B cell (primary cell): ENCODE results near the gene FTH1. TPM values are rescaled to one million over a fixed set of nuclear protein-coding genes. Genes with fewer than 3 reads are reported as not detected.

Experiments used
- ATAC-seq: fragments of 200-7000 bp; cut with Tn5 transposase; one replicate; pipeline ENCODE4 v1.10.0; 2021; ENCODE audit warnings: low read depth, mild to moderate bottlenecking, moderate number of reproducible peaks, moderate library complexity
- CTCF ChIA-PET: fragments of 350-600 bp; sonication (Branson Sonifier 250); formaldehyde crosslinking; loops from one replicate; lab custom pipeline; 2021; ENCODE audit warnings: antibody characterized with exemption, inconsistent platforms; lab: Charles Lee
- POLR2A ChIA-PET: fragments of 350-600 bp; sonication (Branson Sonifier 250); formaldehyde crosslinking; loops from one replicate; lab custom pipeline; 2021; ENCODE audit warnings: antibody characterized with exemption; lab: Charles Lee
- DNase-seq: peaks from one replicate; pipeline ENCODE4 v3.0.0; 2013
- H2AFZ ChIP-seq: 2 replicates; pipeline ENCODE4 v1.6.1; 2012; ENCODE audit warnings: mild to moderate bottlenecking, low read depth, low read length; ENCODE audit not compliant: insufficient read depth, poor library complexity, severe bottlenecking
- H3K27ac ChIP-seq, 2 donors: 1 replicate in 1 of 2; 2 replicates in 1 of 2; pipeline ENCODE4 v1.5.1; 2012 to 2013; ENCODE audit warnings: low read length in 2 of 2, mild to moderate bottlenecking in 2 of 2, moderate library complexity in 1 of 2
- H3K27me3 ChIP-seq, 4 experiments: fragments of 200-600 bp in 1 of 4; sonication (generic) in 1 of 4; replicated peaks in 1 of 4; 1 replicate in 2 of 4; 2 replicates in 2 of 4; pipeline versions ENCODE4 v1.6.1 to v1.7.0; 2013 to 2016; ENCODE audit warnings: low read length in 3 of 4, mild to moderate bottlenecking in 2 of 4, mixed read lengths in 1 of 4, moderate library complexity in 1 of 4; ENCODE audit not compliant: insufficient read depth in 4 of 4, control insufficient read depth in 3 of 4; ENCODE audit errors: control extremely low read depth in 1 of 4
- H3K36me3 ChIP-seq, 2 experiments: replicated peaks in 1 of 2; 1 replicate in 1 of 2; 2 replicates in 1 of 2; pipeline versions ENCODE4 v1.6.1 to v1.7.1; 2013; ENCODE audit warnings: low read length in 1 of 2; ENCODE audit not compliant: insufficient read depth in 2 of 2, control insufficient read depth in 1 of 2; ENCODE audit errors: control extremely low read depth in 1 of 2, extremely low read depth in 1 of 2
- H3K4me1 ChIP-seq, 2 donors: fragments of 200-600 bp in 1 of 2; sonication (generic) in 1 of 2; 1 replicate in 1 of 2; 2 replicates in 1 of 2; pipeline versions ENCODE4 v1.5.1 to v1.6.1; 2013 to 2017; ENCODE audit warnings: low read length in 2 of 2; ENCODE audit not compliant: control insufficient read depth in 2 of 2, insufficient read depth in 2 of 2
- H3K4me2 ChIP-seq: replicated peaks from 2 replicates; pipeline ENCODE3; 2012; ENCODE audit warnings: mild to moderate bottlenecking, low read depth, low read length; ENCODE audit not compliant: poor library complexity, severe bottlenecking
- H3K4me3 ChIP-seq, 5 experiments: fragments of 200-600 bp in 1 of 5; sonication (generic) in 1 of 5; 1 replicate in 3 of 5; 2 replicates in 2 of 5; pipeline versions ENCODE4 v1.5.1 to v1.7.0; 2011 to 2016; ENCODE audit warnings: low read length in 4 of 5, mild to moderate bottlenecking in 4 of 5, low read depth in 2 of 5, control low read depth in 1 of 5, moderate library complexity in 1 of 5; ENCODE audit not compliant: insufficient read depth in 1 of 5; ENCODE audit errors: control extremely low read depth in 1 of 5, extremely low read depth in 1 of 5
- H3K79me2 ChIP-seq: fragments of 200-600 bp; sonication (generic); one replicate; pipeline ENCODE4 v1.6.0; 2016; ENCODE audit warnings: low read length; ENCODE audit not compliant: control insufficient read depth, insufficient read depth
- H3K9ac ChIP-seq: fragments of 200-600 bp; sonication (generic); 2 replicates; pipeline ENCODE4 v1.6.1; 2017; ENCODE audit warnings: mild to moderate bottlenecking, low read length, moderate library complexity
- H3K9me3 ChIP-seq, 3 donors: one replicate each; pipeline versions ENCODE4 v1.6.1 to v1.7.1; 2013; ENCODE audit warnings: low read length in 2 of 3; ENCODE audit not compliant: control insufficient read depth in 2 of 3, insufficient read depth in 1 of 3; ENCODE audit errors: control extremely low read depth in 1 of 3
- H4K20me1 ChIP-seq: 2 replicates; pipeline ENCODE4 v1.6.0; 2012; ENCODE audit warnings: mild to moderate bottlenecking, low read length; ENCODE audit not compliant: insufficient read depth, control insufficient read depth, poor library complexity, severe bottlenecking
- H3K27ac Mint-ChIP-seq: one replicate; pipeline ENCODE4 v1.8.0; 2021; ENCODE audit warnings: mixed read lengths
- H3K27me3 Mint-ChIP-seq: one replicate; pipeline ENCODE4 v1.8.0; 2021; ENCODE audit warnings: mixed read lengths
- H3K4me1 Mint-ChIP-seq: one replicate; pipeline ENCODE4 v1.8.0; 2021; ENCODE audit warnings: mixed read lengths
- H3K4me3 Mint-ChIP-seq: one replicate; pipeline ENCODE4 v1.8.0; 2021; ENCODE audit warnings: mixed read lengths
- H3K9me3 Mint-ChIP-seq: one replicate; pipeline ENCODE4 v1.8.0; 2022; ENCODE audit warnings: mixed read lengths; ENCODE audit not compliant: insufficient read depth
- EZH2 ChIP-seq: IDR thresholded peaks from 2 replicates; pipeline ENCODE4 v1.6.1; 2012; ENCODE audit warnings: borderline replicate concordance, low read depth, mild to moderate bottlenecking, moderate library complexity, low read length; ENCODE audit not compliant: insufficient read depth, poor library complexity, severe bottlenecking
- WGBS: methylation state at CpG from one replicate; pipeline ENCODE4 v1.1.5; 2013; ENCODE audit warnings: missing lambda C conversion rate; ENCODE audit not compliant: insufficient coverage; 5-methylcytosine and 5-hydroxymethylcytosine counted together
- intact Hi-C: fragments of 100-400 bp; cut with micrococcal nuclease; formaldehyde crosslinking; loops from one replicate; pipeline ENCODE4 v1.10.0; 2022
- polyA plus RNA-seq: library from polyadenylated mRNA; depleted of rRNA; stranded (reverse); fragments of >200 nt; gene quantifications from 2 replicates; pipeline ENCODE4 v1.2.3, GENCODE V29; 2012
- total RNA-seq, 2 donors: library from RNA; stranded (reverse); fragments of 120-200 nt in 1 of 2; gene quantifications; 1 replicate in 1 of 2; 2 replicates in 1 of 2; pipeline versions ENCODE4 v1.2.3 to v1.2.4, GENCODE V29; 2013 to 2022
- TF ChIP-seq, protein P1 (sequence below): fragments of 200-600 bp; IDR thresholded peaks from one replicate; pipeline ENCODE4 v1.8.0; 2022; ENCODE audit warnings: antibody characterized with exemption, mild to moderate bottlenecking

Gene FTH1
- total and polyA plus RNA-seq, 2 donors (not counting 1 experiment from before 2014, with no cell fraction given), result 1,136 to 1,314 TPM

DNA sequence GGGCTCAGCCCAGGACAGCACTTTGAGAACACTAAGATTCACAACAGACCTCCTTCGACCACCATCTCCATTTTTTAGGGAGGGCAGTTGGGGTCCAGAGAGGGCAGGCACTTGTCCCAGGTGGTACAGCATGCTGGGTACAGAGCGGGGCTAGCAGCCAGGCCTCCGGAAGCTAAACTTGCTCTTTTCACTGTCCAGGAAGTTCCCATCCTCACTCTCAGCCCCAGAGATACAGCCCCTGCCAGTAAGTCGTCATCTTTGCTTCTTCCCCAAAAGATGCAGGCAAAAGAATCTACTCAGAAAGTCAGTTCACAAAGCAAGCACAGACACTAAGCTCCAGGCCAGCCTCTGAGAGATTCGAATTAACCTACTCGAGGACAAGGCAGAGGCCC, 43.4 kb downstream of the FTH1 start:
- ChIA-PET CTCF (interaction anchor here (1.2 kb wide), 1 partner anchor 23 kb away, joined by 3 read pairs; no protein-coding TSS in a partner anchor), POLR2A (no interaction called here)
- peaks cover 4% of the 10 kb centered on the region for H3K4me1 Mint-ChIP-seq
- TF ChIP-seq, protein P1, sequence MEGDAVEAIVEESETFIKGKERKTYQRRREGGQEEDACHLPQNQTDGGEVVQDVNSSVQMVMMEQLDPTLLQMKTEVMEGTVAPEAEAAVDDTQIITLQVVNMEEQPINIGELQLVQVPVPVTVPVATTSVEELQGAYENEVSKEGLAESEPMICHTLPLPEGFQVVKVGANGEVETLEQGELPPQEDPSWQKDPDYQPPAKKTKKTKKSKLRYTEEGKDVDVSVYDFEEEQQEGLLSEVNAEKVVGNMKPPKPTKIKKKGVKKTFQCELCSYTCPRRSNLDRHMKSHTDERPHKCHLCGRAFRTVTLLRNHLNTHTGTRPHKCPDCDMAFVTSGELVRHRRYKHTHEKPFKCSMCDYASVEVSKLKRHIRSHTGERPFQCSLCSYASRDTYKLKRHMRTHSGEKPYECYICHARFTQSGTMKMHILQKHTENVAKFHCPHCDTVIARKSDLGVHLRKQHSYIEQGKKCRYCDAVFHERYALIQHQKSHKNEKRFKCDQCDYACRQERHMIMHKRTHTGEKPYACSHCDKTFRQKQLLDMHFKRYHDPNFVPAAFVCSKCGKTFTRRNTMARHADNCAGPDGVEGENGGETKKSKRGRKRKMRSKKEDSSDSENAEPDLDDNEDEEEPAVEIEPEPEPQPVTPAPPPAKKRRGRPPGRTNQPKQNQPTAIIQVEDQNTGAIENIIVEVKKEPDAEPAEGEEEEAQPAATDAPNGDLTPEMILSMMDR, result no peak
- TF ChIP-seq EZH2, result no peak
- ATAC-seq (no peak), DNase-seq (no peak)
- Histone ChIP-seq H3K4me2 (no peak overlapping the region), H2AFZ (no peak overlapping the region), H3K9ac (no peak overlapping the region), H3K27me3 (peaks cover 0 to 13% (median under 1%) of the 10 kb centered on the region in 4 experiments), H3K36me3 (no peaks in the 10 kb centered on the region), H3K4me3 (no peak overlapping the region), H3K79me2 (no peaks in the 10 kb centered on the region), H4K20me1 (no peaks in the 10 kb centered on the region), H3K27ac (no peak overlapping the region), H3K9me3 (peaks cover 0 to 7% (median 0%) of the 10 kb centered on the region in 3 donors), H3K4me1 (no peaks in the 10 kb centered on the region)
- H3K9me3 Mint-ChIP-seq, result no peaks in the 10 kb centered on the region
- intact Hi-C loops, result no loop called here
- 89% methylated on average over 6 of the region's 6 CpGs for WGBS
- no peak overlapping the region for H3K27ac Mint-ChIP-seq
- H3K27me3 Mint-ChIP-seq, result peaks cover 33% of the 10 kb centered on the region
- no peak overlapping the region for H3K4me3 Mint-ChIP-seq

GRCh38 chr11:61923166-61924063, 44.0 kb downstream of the FTH1 start:
- DNase-seq (peak; percentile 8), ATAC-seq (no peak)
- 76% methylated on average over 18 of the region's 18 CpGs for WGBS
- Histone ChIP-seq H3K4me2 (no peak overlapping the region), H3K27me3 (peaks cover 0 to 19% (median 5%) of the 10 kb centered on the region in 4 experiments), H3K27ac (no peak overlapping the region), H3K36me3 (no peaks in the 10 kb centered on the region), H3K9me3 (peaks cover 0 to 7% (median 0%) of the 10 kb centered on the region in 3 donors), H2AFZ (no peak overlapping the region), H3K9ac (no peak overlapping the region), H3K4me3 (no peak overlapping the region), H3K79me2 (no peaks in the 10 kb centered on the region), H4K20me1 (no peaks in the 10 kb centered on the region), H3K4me1 (no peaks in the 10 kb centered on the region)
- no peaks in the 10 kb centered on the region for H3K9me3 Mint-ChIP-seq
- TF ChIP-seq, protein P1, result no peak
- TF ChIP-seq EZH2, result no peak
- H3K27ac Mint-ChIP-seq, result no peak overlapping the region
- H3K4me3 Mint-ChIP-seq, result no peak overlapping the region
- CTCF ChIA-PET, result interaction anchor here (0.7 to 1.2 kb wide), 2 partner anchors 24 to 25 kb away, joined by 3 read pairs; no protein-coding TSS in a partner anchor
- peaks cover 5% of the 10 kb centered on the region for H3K4me1 Mint-ChIP-seq
- peaks cover 39% of the 10 kb centered on the region for H3K27me3 Mint-ChIP-seq
- POLR2A ChIA-PET, result no interaction called here
- intact Hi-C loops, result no loop called here
